IMR-90 (cell line): ENCODE results near the gene FAM110C. TPM values are rescaled to one million over a fixed set of nuclear protein-coding genes. Genes with fewer than 3 reads are reported as not detected.
A peak's percentile ranks its signal among the peaks of the same experiment; 100 is the strongest.

ENCODE experiments used
- ATAC-seq: fragments of 200-7000 bp; cut with Tn5 transposase; 2 replicates; pipeline ENCODE4 v1.9.1; 2020; ENCODE audit warnings: low read depth, mild to moderate bottlenecking, moderate library complexity
- BruUV-seq: library from RNA; stranded (reverse); fragments of 400-500 nt; replicated peaks from 2 replicates; lab custom pipeline; 2021; lab: Mats Ljungman, UMichigan
- CTCF ChIA-PET: fragments of 300-600 bp; formaldehyde crosslinking; extraction: SDS; loops from one replicate; lab custom pipeline; 2021; ENCODE audit warnings: antibody characterized with exemption; lab: Yijun Ruan, JAX
- POLR2A ChIA-PET: fragments of 300-600 bp; sonication (Branson Sonifier 250); formaldehyde crosslinking; loops from one replicate; lab custom pipeline; 2022; ENCODE audit warnings: antibody characterized with exemption; ENCODE audit not compliant: unreplicated experiment; lab: Charles Lee
- DNase-seq: peaks from one replicate; pipeline ENCODE4 v3.0.0; 2013
- H2AFZ ChIP-seq: replicated peaks from 2 replicates; pipeline ENCODE3; 2013; ENCODE audit warnings: low read length, mild to moderate bottlenecking; ENCODE audit not compliant: poor library complexity
- H2AK5ac ChIP-seq: 2 replicates; pipeline ENCODE4 v1.6.1; 2013; ENCODE audit warnings: low read depth, low read length, inconsistent platforms
- H2AK9ac ChIP-seq: replicated peaks from 2 replicates; pipeline ENCODE3; 2013; ENCODE audit warnings: mild to moderate bottlenecking, low read depth, low read length, moderate library complexity; ENCODE audit not compliant: poor library complexity
- H2BK120ac ChIP-seq: 2 replicates; pipeline ENCODE4 v1.6.1; 2013; ENCODE audit warnings: low read depth, low read length, inconsistent platforms
- H2BK15ac ChIP-seq: 3 replicates; pipeline ENCODE4 v1.6.1; 2013; ENCODE audit warnings: low read depth, low read length, inconsistent platforms
- H2BK20ac ChIP-seq: 2 replicates; pipeline ENCODE4 v1.6.1; 2013; ENCODE audit warnings: low read depth, mild to moderate bottlenecking, inconsistent platforms, low read length, moderate library complexity
- H2BK5ac ChIP-seq: 2 replicates; pipeline ENCODE4 v1.6.1; 2013; ENCODE audit warnings: mild to moderate bottlenecking, low read depth, low read length, inconsistent platforms; ENCODE audit not compliant: poor library complexity, severe bottlenecking
- H3K14ac ChIP-seq: replicated peaks from 2 replicates; pipeline ENCODE4 v1.6.1; 2013; ENCODE audit warnings: low read depth, low read length, inconsistent platforms
- H3K18ac ChIP-seq: 2 replicates; pipeline ENCODE4 v1.6.1; 2013; ENCODE audit warnings: low read depth, low read length, control low read depth
- H3K23ac ChIP-seq: 2 replicates; pipeline ENCODE4 v1.6.1; 2013; ENCODE audit warnings: low read depth, low read length, inconsistent platforms
- H3K27ac ChIP-seq: 2 replicates; pipeline ENCODE4 v1.5.1; 2013; ENCODE audit warnings: mild to moderate bottlenecking, control low read depth, low read length; ENCODE audit not compliant: insufficient read depth
- H3K27me3 ChIP-seq: 2 replicates; pipeline ENCODE4 v1.6.1; 2013; ENCODE audit warnings: low read length; ENCODE audit not compliant: control insufficient read depth, insufficient read depth
- H3K36me3 ChIP-seq: 2 replicates; pipeline ENCODE4 v1.6.1; 2013; ENCODE audit warnings: low read length, mixed read lengths; ENCODE audit not compliant: control insufficient read depth, insufficient read depth
- H3K4ac ChIP-seq: 2 replicates; pipeline ENCODE4 v1.6.1; 2013; ENCODE audit warnings: low read depth, low read length, inconsistent platforms
- H3K4me1 ChIP-seq: 2 replicates; pipeline ENCODE4 v1.6.1; 2013; ENCODE audit warnings: low read length, mixed read lengths; ENCODE audit not compliant: control insufficient read depth, insufficient read depth
- H3K4me2 ChIP-seq: 2 replicates; pipeline ENCODE4 v1.6.1; 2013; ENCODE audit warnings: low read depth, mild to moderate bottlenecking, control low read depth, low read length, moderate library complexity
- H3K4me3 ChIP-seq: 2 replicates; pipeline ENCODE4 v1.5.1; 2013; ENCODE audit warnings: low read depth, mild to moderate bottlenecking, control low read depth, low read length, moderate library complexity; ENCODE audit not compliant: insufficient read depth
- H3K56ac ChIP-seq: 2 replicates; pipeline ENCODE4 v1.6.1; 2013; ENCODE audit warnings: low read length, inconsistent platforms; ENCODE audit not compliant: insufficient read depth; ENCODE audit errors: extremely low read depth
- H3K79me1 ChIP-seq, 2 experiments: 2 replicates each; pipeline ENCODE4 v1.6.1; 2013; ENCODE audit warnings: low read length in 2 of 2, inconsistent platforms in 1 of 2, low read depth in 1 of 2
- H3K9ac ChIP-seq: 2 replicates; pipeline ENCODE4 v1.6.1; 2013; ENCODE audit warnings: low read depth, low read length, control low read depth
- H3K9me1 ChIP-seq: 2 replicates; pipeline ENCODE4 v1.6.1; 2013; ENCODE audit warnings: low read length, inconsistent platforms; ENCODE audit not compliant: insufficient read depth
- H3K9me3 ChIP-seq: 2 replicates; pipeline ENCODE4 v1.6.1; 2013; ENCODE audit warnings: low read length; ENCODE audit not compliant: control insufficient read depth, insufficient read depth
- H4K20me1 ChIP-seq: 2 replicates; pipeline ENCODE4 v1.6.1; 2013; ENCODE audit warnings: low read length, inconsistent platforms; ENCODE audit not compliant: insufficient read depth
- H4K5ac ChIP-seq: 2 replicates; pipeline ENCODE4 v1.6.1; 2013; ENCODE audit warnings: mild to moderate bottlenecking, low read depth, low read length, control low read depth
- H4K8ac ChIP-seq, 2 experiments: 2 replicates each; pipeline ENCODE4 v1.6.1; 2013; ENCODE audit warnings: low read depth in 2 of 2, low read length in 2 of 2, control low read depth in 1 of 2, inconsistent platforms in 1 of 2
- H4K91ac ChIP-seq: 2 replicates; pipeline ENCODE4 v1.6.1; 2013; ENCODE audit warnings: low read depth, low read length, inconsistent platforms; ENCODE audit not compliant: insufficient read depth
- CTCF ChIP-seq: conservative IDR thresholded peaks from 2 replicates; pipeline ENCODE4 v1.5.1; 2012; ENCODE audit warnings: mild to moderate bottlenecking, low read depth, low read length, improper control_type of control experiment
- RAD21 ChIP-seq: IDR thresholded peaks from 2 replicates; pipeline ENCODE4 v1.6.1; 2012; ENCODE audit warnings: low read length, improper control_type of control experiment
- WGBS, 2 experiments: methylation state at CpG; one replicate each; pipeline versions ENCODE4 v1.1.5 to v1.1.7; 2013; ENCODE audit warnings: missing lambda C conversion rate in 2 of 2; ENCODE audit not compliant: insufficient read length in 1 of 2; ENCODE audit errors: extremely low coverage in 2 of 2; 5-methylcytosine and 5-hydroxymethylcytosine counted together
- dilution Hi-C: fragments of 300-500 bp; cut with HindIII; formaldehyde crosslinking; loops from one replicate; pipeline ENCODE4 v1.14.3; 2018; ENCODE audit warnings: low sequenced_read_pairs; ENCODE audit not compliant: unreplicated experiment
- in situ Hi-C: fragments of 300-500 bp; cut with MboI; formaldehyde crosslinking; loops from 3 replicates; pipeline ENCODE4 v1.14.3; 2019; ENCODE audit warnings: low sequenced_read_pairs, inconsistent platforms, mixed read lengths
- intact Hi-C: fragments of 100-400 bp; cut with micrococcal nuclease; formaldehyde crosslinking; loops from 2 replicates; pipeline ENCODE4 v1.10.0; 2022
- polyA plus RNA-seq, 3 experiments: library from polyadenylated mRNA; depleted of rRNA; stranded (reverse); fragments of >200 nt; gene quantifications; 2 replicates each; pipeline ENCODE4 v1.2.3, GENCODE V29; 2012; ENCODE audit warnings: low replicate concordance in 1 of 3
- total RNA-seq: library from RNA; depleted of rRNA; stranded (reverse); fragments of >200 nt; gene quantifications from 2 replicates; pipeline ENCODE4 v1.2.3, GENCODE V29; 2012

FAM110C gene
- total and polyA plus RNA-seq, 2 of the 4 experiments (the other 2 are of a cell fraction) = not detected

GRCh38 chr2:11248-11941 is 34.9 kb downstream of the FAM110C start:
- Histone ChIP-seq H2BK20ac (no peak overlapping the region), H2BK120ac (no peak overlapping the region), H3K4me2 (no peak overlapping the region), H3K4me3 (no peak overlapping the region), H4K5ac (no peak overlapping the region), H2BK15ac (no peak overlapping the region), H3K4me1 (no peaks in the 10 kb centered on the region), H3K18ac (no peak overlapping the region), H4K91ac (no peak overlapping the region), H3K36me3 (no peaks in the 10 kb centered on the region), H3K23ac (no peak overlapping the region), H4K20me1 (no peaks in the 10 kb centered on the region), H3K9me3 (no peaks in the 10 kb centered on the region), H3K9me1 (no peaks in the 10 kb centered on the region), H3K4ac (no peak overlapping the region), H2BK5ac (no peak overlapping the region), H3K79me1 (no peaks in the 10 kb centered on the region), H2AK9ac (no peak overlapping the region), H3K9ac (no peak overlapping the region), H3K56ac (no peak overlapping the region), H2AK5ac (no peak overlapping the region), H3K14ac (no peak overlapping the region), H4K8ac (no peak overlapping the region), H3K27ac (no peak overlapping the region), H3K27me3 (no peaks in the 10 kb centered on the region), H2AFZ (no peak overlapping the region)
- intact Hi-C loops = no loop called here
- WGBS, 2 experiments = 69% methylated on average over 29 of the region's 54 CpGs; no CpG with 5 or more reads in 1 of the 2 experiments
- DNase-seq (peak; percentile 22), ATAC-seq (no peak)
- POLR2A ChIA-PET = interaction anchor here (0.6 kb wide), 1 partner anchor 188 kb away, joined by 3 read pairs; no protein-coding TSS in a partner anchor
- no TSS peak for BruUV-seq
- in situ Hi-C loops = no loop called here
- TF ChIP-seq RAD21 (no peak), CTCF (peak; percentile 63)
- dilution Hi-C loops = no loop called here
- CTCF ChIA-PET = interaction anchor here (0.7 kb wide), 1 partner anchor 11 kb away, joined by 3 read pairs; no protein-coding TSS in a partner anchor
